Tibial artery (tissue), 4 donors: ENCODE data around the gene STK32C.
A peak's percentile ranks its signal among the peaks of the same experiment; 100 is the strongest.
"Not testable (repeated sequence)": the region's sequence is repeated elsewhere in the genome, so short reads cannot be mapped to it uniquely, and the experiment has no call there.

Source experiments
- DNase-seq, 2 donors: peaks; one replicate each; pipeline ENCODE4 v3.0.0-alpha.2; 2019
- H3K27ac ChIP-seq, 2 donors: fragments of 200-600 bp; sonication (generic) in 1 of 2; 1 replicate in 1 of 2; 2 replicates in 1 of 2; pipeline ENCODE4 v1.5.1; 2018 to 2019; ENCODE audit warnings: mild to moderate bottlenecking in 1 of 2
- H3K27me3 ChIP-seq, 2 donors: fragments of 200-600 bp; sonication (generic) in 1 of 2; one replicate each; pipeline versions ENCODE4 v1.5.1 to v1.6.0; 2016 to 2019
- H3K36me3 ChIP-seq, 3 donors: fragments of 200-600 bp; sonication (generic) in 2 of 3; one replicate each; pipeline ENCODE4 v1.5.1; 2016 to 2019; ENCODE audit warnings: mild to moderate bottlenecking in 2 of 3
- H3K4me1 ChIP-seq, 4 donors: fragments of 200-600 bp; sonication (generic) in 2 of 4; 1 replicate in 3 of 4; 2 replicates in 1 of 4; pipeline ENCODE4 v1.5.1; 2016 to 2019
- H3K4me3 ChIP-seq, 2 donors: fragments of 200-600 bp; sonication (generic) in 1 of 2; 1 replicate in 1 of 2; 2 replicates in 1 of 2; pipeline ENCODE4 v1.5.1; 2018 to 2019; ENCODE audit warnings: mild to moderate bottlenecking in 2 of 2
- H3K9me3 ChIP-seq, 3 donors: fragments of 200-600 bp; sonication (generic) in 1 of 3; one replicate each; pipeline ENCODE4 v1.5.1; 2016 to 2019
- intact Hi-C: fragments of 100-400 bp; cut with DNase I; formaldehyde crosslinking; loops from one replicate; pipeline ENCODE4 v1.15.0; 2023; ENCODE audit warnings: low total_unique reads
- TF ChIP-seq, protein P1 (sequence below), 2 experiments: fragments of 200-600 bp in 1 of 2; fragments of 450-650 bp in 1 of 2; IDR thresholded peaks; one replicate each; pipeline ENCODE4 v1.5.1; 2017 to 2019; ENCODE audit warnings: antibody characterized with exemption in 2 of 2, mild to moderate bottlenecking in 1 of 2, moderate library complexity in 1 of 2

STK32C gene

DNA sequence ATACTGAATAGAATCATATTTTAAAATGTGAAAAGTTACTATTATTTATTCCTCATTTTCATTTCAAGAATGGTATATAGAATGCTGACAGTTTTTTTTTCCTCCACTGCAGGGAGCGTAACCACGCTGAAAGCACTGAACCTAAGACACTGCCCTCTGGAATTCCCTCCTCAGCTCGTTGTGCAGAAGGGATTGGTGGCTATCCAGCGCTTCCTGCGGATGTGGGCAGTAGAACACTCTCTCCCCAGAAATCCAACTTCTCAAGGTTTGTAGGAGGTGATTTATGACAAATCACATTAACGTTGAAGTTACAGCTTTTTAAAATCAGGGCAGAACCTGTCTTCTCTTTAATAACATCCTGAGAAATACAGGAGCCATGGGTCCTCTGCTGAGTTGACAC lies 36.6 kb upstream of the STK32C start:
- TF ChIP-seq, protein P1, sequence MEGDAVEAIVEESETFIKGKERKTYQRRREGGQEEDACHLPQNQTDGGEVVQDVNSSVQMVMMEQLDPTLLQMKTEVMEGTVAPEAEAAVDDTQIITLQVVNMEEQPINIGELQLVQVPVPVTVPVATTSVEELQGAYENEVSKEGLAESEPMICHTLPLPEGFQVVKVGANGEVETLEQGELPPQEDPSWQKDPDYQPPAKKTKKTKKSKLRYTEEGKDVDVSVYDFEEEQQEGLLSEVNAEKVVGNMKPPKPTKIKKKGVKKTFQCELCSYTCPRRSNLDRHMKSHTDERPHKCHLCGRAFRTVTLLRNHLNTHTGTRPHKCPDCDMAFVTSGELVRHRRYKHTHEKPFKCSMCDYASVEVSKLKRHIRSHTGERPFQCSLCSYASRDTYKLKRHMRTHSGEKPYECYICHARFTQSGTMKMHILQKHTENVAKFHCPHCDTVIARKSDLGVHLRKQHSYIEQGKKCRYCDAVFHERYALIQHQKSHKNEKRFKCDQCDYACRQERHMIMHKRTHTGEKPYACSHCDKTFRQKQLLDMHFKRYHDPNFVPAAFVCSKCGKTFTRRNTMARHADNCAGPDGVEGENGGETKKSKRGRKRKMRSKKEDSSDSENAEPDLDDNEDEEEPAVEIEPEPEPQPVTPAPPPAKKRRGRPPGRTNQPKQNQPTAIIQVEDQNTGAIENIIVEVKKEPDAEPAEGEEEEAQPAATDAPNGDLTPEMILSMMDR (IDR thresholded peaks at IDR 0.05), result no peak
- Histone ChIP-seq H3K27me3 (no peaks in the 10 kb centered on the region), H3K4me3 (no peak overlapping the region), H3K4me1 (no peaks in the 10 kb centered on the region), H3K36me3 (peaks cover 13 to 54% (median 23%) of the 10 kb centered on the region in 3 donors), H3K27ac (no peak overlapping the region), H3K9me3 (no peaks in the 10 kb centered on the region)
- DNase-seq, result no peak
- intact Hi-C loops, result no loop called here

DNA sequence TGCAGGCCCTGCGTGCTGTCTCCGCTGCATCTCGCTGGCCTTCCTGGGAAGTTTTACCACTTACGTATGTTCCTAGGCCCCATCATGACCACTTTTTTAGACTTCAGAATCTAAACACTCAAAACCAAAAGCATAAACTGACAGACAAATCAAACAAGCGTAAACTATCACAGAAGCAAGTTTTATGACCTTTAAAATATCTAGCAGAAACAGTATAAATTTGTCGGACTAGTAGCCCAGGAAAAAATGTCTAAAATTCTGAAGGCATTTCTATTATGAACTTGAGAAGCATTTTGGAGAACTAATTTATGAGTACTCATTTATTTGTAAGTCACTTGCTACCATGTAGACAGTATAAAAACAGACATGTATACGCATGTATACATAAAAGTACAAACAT lies 34.8 kb upstream of the STK32C start:
- H3K27ac ChIP-seq, result no peak overlapping the region
- peaks cover 13 to 55% (median 33%) of the 10 kb centered on the region in 3 donors for H3K36me3 ChIP-seq
- intact Hi-C loops, result no loop called here
- no peaks in the 10 kb centered on the region for H3K27me3 ChIP-seq
- no peaks in the 10 kb centered on the region for H3K4me1 ChIP-seq
- DNase-seq, result no peak
- H3K4me3 ChIP-seq, result no peak overlapping the region
- TF ChIP-seq, protein P1 (IDR thresholded peaks at IDR 0.05), result no peak
- H3K9me3 ChIP-seq, result no peaks in the 10 kb centered on the region

DNA sequence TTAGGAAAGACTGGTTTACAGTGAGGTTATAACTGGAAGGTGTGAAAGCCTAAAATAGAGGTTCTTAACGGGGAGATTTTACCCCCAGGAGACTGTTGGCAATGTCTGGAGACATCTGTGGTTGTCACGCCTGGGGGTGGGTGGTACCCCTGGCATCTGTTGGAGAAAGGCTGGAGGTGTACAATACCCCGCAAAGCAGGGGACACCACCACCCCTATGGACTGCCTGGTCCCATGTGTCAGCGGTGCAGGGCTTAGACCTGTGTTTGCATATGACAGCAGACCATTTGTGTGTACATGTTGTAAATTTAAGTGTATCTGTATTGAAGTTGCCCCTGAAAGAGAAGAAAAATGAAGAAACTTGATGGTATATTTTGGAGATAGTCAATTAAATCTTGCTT lies 34.0 kb upstream of the STK32C start:
- intact Hi-C loops, result no loop called here
- Histone ChIP-seq H3K27ac (no peak overlapping the region), H3K9me3 (no peaks in the 10 kb centered on the region), H3K4me3 (no peak overlapping the region), H3K27me3 (no peaks in the 10 kb centered on the region), H3K4me1 (no peaks in the 10 kb centered on the region), H3K36me3 (peaks cover 13 to 57% (median 33%) of the 10 kb centered on the region in 3 donors)
- no peak for DNase-seq
- TF ChIP-seq, protein P1 (IDR thresholded peaks at IDR 0.05), result no peak

DNA sequence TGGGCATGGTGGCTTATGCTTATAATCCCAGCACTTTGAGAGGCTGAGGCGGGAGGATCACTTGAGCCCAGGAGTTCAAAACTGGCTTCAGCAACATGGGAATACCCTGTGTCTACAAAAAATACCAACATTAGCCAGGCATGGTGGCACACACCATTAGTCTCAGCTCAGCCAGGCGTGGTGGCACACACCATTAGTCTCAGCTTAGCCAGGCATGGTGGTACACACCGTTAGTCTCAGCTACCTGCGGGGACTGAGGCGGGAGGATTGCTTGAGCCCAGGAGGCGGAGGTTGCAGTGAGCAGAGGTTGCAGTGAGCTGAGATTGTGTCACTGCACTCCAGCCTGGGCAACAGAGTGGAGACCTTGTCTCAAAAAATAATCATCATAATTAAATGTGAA lies 33.3 kb upstream of the STK32C start:
- Histone ChIP-seq H3K36me3 (peaks cover 13 to 56% (median 33%) of the 10 kb centered on the region in 3 donors), H3K27ac (no peak overlapping the region), H3K4me3 (no peak overlapping the region), H3K9me3 (no peaks in the 10 kb centered on the region), H3K4me1 (no peaks in the 10 kb centered on the region), H3K27me3 (no peaks in the 10 kb centered on the region)
- TF ChIP-seq, protein P1 (IDR thresholded peaks at IDR 0.05), result no peak
- intact Hi-C loops, result no loop called here
- no peak for DNase-seq

DNA sequence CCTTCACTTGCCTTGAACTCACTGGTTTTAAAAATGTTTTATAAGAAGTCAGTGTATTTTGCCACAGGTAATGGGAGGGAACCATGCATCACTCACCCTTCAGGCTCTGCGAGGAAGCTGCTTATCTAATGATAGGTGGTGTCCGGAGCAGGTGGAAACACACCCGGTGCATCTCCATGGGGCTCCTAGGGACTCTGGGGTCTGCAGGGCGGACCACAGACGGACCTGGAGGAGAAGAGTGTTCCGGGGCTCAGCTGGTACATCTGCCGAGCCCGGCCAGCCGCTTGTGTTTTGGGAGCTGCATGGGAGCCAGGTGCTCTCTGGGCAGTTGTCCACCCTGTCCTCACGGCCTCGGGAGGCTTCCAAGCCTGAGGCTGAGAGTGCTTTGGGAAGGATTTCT lies 31.5 kb upstream of the STK32C start:
- Histone ChIP-seq H3K9me3 (no peaks in the 10 kb centered on the region), H3K27me3 (no peaks in the 10 kb centered on the region), H3K4me1 (no peaks in the 10 kb centered on the region), H3K4me3 (no peak overlapping the region), H3K27ac (no peak overlapping the region), H3K36me3 (peaks cover 7 to 39% (median 22%) of the 10 kb centered on the region in 3 donors)
- TF ChIP-seq, protein P1 (IDR thresholded peaks at IDR 0.05), result no peak
- intact Hi-C loops, result loop anchor here (10.0 kb wide), 2 partner anchors 56 to 434 kb away; partner anchors contain the start of genes PPP2R2D and PWWP2B
- peak in 1 of 2 donors; percentile 51 for DNase-seq

DNA sequence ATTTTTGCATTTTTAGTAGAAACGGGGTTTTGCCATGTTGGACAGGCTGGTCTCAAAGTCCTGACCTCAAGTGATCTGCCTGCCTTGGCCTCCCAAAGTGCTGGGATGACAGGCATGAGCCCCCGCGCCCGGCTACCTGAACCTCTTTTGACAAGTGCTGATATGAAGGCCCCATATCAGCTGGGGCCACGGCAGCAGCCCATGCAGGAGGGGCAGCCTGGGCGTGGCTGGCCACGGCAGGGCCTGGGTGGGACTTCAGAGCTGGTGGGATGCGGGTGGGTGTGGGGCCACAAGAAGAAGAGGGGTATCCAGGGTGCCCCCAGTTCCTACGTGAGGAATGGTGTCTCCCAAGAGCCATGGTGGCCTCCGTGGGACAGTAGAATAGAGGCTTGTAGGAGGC lies 31.1 kb upstream of the STK32C start:
- TF ChIP-seq, protein P1 (IDR thresholded peaks at IDR 0.05), result no peak
- peaks cover 7 to 35% (median 22%) of the 10 kb centered on the region in 3 donors for H3K36me3 ChIP-seq
- H3K4me3 ChIP-seq, result no peak overlapping the region
- H3K27ac ChIP-seq, result no peak overlapping the region
- H3K9me3 ChIP-seq, result no peaks in the 10 kb centered on the region
- peak in 1 of 2 donors; percentile 48 for DNase-seq
- intact Hi-C loops, result loop anchor here (10.0 kb wide), 2 partner anchors 56 to 434 kb away; partner anchors contain the start of genes PPP2R2D and PWWP2B
- H3K4me1 ChIP-seq, result no peaks in the 10 kb centered on the region
- no peaks in the 10 kb centered on the region for H3K27me3 ChIP-seq

DNA sequence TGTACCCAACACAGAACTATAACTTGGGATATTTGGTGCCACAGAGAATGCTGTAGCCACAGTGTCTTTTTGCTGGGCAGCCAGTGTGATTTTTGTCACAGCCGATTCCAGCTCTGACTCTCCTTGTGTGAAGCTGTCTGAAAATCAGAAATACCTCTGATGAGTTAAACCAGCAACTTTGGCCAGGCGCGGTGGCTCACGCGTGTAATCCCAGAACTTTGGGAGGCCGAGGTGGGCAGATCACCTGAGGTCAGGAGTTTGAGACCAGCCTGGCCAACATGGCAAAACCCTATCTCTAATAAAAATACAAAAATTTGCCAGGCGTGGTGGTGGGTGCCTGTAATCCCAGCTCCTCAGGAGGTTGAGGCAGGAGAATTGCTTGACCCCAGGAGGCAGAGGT lies 30.1 kb upstream of the STK32C start:
- H3K4me3 ChIP-seq, H3K27me3 ChIP-seq, H3K27ac ChIP-seq, H3K4me1 ChIP-seq, H3K9me3 ChIP-seq: not testable (repeated sequence)
- peaks cover 5 to 28% (median 21%) of the 10 kb centered on the region in 3 donors for H3K36me3 ChIP-seq
- intact Hi-C loops, result loop anchor here (10.0 kb wide), 2 partner anchors 57 to 433 kb away; partner anchors contain the start of genes PPP2R2D and PWWP2B
- peak in 1 of 2 donors; percentile 48 for DNase-seq
